Ecto neural progenitor cell (in vitro differentiated cells): ENCODE results near the gene DGCR2.
"Not testable (repeated sequence)": the region's sequence is repeated elsewhere in the genome, so short reads cannot be mapped to it uniquely, and the experiment has no call there.

Source experiments
- DNase-seq: peaks from one replicate; pipeline ENCODE4 v3.0.0-alpha.2; 2018; ENCODE audit warnings: low spot score

DGCR2 gene

DNA sequence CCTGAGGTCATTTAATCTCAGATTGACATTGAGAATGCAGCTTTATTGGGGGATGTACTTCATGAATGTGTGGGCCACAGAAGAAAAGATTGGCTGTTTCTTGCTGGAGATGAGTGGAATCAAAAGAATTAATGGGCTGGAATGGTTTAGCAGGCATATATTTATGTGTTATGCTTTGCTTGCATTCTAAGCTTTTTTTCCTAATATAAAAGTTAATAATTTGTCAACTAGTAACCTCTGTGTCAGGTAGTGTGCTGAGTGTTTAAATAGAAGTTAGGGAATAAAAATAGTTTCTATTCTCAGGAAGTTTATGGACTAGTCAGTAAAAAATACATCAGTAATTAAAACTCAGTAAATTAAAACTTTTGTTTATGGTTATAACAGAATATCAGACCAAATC is 118.7 kb downstream of the DGCR2 start:
- DNase-seq = no peak

DNA sequence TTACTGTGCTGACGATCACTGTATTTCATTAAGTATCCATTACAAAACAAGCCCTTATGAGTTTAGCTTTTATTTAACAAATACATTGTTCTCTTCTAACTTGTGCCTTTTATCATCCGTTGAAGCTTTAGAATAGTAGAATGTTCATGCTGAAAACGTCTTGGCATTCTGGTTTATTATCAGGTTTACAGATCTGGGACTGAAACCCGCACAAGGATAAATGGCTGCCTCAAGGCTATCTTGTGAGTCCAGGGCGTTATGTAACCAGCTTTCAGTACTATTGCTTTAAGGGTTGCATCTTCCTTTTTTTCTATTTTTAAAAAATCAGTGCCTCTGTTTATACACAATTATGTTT is 119.6 kb downstream of the DGCR2 start:
- no peak for DNase-seq

DNA sequence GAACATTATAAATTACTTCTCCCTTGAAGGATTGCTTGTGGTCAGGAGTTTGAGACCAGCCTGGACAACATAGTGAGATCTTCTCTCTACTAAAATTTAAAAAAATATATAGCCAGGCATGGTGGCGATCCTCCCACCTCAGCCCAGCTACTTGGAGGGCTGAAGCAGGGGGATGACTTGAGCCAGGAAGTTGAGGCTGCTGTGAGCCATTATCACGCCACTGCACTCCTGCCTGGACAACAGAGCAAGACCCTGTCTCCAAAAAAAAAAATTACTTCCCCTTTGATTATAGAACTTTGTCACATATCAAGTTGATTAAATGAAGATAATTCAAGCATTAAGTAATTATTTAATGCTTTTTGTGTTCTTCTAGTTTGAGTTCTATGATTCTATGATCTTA is 121.0 kb downstream of the DGCR2 start:
- DNase-seq = no peak

DNA sequence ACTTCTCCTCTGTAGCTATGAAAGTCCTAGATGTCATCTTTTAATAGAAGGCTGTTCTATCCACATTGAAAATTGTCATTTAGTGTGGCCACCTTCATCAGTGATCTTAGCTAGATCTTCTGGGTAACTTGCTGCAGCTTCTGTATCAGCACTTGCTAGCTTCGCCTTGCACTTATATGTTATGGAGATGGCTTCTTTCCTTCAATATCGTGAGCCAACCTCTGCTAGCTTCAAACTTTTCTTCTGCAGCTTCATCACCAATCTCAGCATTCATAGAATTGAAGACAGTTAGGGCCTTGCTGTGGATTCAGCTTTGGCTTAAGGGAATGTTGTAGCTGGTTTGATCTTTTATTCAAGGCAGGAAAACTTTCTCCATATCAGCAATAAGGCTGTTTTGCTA is 122.1 kb downstream of the DGCR2 start:
- DNase-seq = not testable (repeated sequence)

DNA sequence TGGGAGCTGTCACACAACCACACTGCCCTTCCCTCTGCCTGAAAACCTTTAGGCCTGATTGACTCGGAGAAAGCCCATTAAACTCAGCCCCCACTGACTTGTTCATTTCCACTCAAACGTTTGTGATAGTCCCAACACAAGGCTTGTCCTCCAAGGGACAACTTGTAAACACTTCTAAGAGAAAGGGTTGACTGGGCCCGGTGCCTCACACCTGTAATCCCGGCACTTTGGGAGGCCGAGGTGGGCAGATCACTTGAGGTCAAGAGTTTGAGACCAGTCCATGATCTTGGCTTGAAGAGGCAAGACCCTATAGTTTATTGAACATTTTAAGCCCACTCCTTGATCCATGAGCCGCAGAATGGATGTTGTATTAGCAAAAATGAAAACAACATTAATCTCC is 122.8 kb downstream of the DGCR2 start:
- no peak for DNase-seq

DNA sequence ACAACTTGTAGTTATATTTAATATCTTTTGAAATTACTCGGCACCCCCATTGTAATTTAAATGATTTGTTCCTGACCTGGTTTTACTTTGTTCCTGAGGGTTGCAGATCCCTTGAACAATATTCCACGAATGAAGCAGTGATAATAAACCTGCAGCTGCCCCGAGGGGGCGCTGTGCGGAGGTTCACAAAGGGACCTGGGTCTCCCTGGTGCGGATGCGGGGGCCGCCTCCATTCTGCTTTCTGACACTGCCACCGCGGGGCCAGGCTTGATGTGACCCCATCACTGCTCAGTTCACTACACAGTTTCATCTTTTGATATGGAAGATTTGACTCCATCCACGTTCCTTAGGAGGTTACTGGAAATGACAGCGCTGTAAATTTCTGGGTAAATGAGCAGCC is 123.2 kb downstream of the DGCR2 start:
- DNase-seq = peak; percentile 77

DNA sequence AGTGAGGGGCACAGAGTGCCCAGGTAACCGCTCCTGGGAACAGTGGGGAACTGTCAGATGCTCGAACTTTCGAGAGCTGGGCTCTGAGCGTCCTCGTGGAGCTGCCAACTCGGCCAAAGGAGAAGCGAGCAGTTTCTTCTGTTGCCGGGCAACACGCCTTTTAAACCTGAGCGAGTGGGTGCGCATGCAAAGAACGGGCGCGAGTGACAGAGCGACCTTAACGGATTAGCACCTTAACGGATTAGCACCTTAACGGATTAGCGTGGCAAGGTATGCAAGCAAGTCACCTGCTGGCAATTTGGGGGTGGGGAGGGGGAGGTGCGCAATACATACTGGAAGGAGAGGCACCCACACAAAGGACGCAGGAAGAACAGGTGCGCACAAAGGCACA is 124.3 kb downstream of the DGCR2 start:
- DNase-seq = no peak

DNA sequence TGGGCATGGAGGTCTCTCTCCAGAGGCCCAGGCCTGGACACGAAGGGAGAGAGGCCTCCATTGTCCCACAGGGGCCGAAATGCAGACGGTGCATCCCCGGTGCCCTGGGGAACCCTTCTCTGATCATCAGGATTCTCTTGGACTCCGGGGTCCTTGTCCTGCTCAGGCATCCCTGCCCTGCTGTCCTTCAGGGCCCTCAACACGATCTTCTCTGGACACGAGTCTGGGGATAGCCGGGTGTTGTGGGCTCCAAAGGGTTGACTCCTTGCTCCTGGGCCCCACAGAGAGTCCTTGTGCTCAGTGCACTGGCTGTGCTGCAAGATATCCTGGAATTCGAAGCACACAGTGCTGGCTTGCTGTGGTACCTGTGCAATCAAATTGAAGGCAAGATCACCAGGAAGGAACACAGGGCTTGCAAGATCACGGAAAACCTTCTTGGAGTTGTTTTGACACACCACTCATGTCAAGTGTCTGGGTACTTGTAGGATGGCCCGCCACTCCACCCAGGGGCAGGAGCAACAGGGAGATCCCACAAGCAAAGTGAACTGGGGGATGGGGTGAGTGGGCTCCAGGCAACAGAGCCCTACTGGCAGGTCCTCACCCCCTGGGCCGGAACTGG is 124.8 kb downstream of the DGCR2 start:
- DNase-seq = no peak

DNA sequence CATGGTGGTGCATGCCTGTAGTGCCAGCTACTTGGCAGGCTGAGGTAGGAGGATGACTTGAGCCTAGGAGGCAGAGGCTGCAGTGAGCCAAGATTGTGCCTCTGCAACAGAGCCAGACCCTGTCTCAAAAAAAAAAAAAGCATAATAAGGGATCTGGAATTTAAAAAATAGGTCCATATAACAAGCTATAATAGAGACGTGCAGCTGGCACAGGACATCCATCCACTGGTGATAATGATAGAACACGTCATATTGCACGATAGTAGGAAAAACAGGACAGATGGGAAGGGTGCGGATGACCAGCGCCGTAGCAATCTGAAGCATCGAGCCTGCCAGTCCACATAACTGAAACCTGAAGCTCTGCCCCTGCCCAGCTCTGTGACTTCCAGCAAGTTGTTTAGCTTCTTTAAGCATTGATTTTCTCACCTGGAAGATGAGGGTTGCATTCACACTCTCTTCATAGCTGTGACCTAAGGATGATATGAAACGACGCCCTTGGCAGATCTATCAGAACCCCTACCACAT is 125.8 kb downstream of the DGCR2 start:
- no peak for DNase-seq

DNA sequence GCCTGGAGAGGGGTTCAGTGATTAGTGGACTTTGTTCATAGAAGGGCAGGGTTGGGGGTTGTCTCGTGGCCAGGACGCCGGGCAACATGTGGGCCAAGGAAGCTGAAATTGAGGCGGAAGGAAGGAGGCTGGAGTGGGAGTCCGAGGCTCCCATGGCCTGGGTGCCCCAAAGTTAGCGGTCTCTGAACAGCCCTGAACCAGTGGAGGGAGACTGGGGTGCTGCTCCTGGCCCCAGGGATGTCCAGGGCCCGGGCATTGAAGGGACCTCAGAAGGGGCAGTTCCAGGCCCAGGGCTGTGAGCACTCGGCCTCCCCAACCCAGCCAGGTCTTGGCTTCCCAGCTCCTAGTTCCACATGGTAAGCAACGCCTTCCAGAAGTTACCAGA is 126.9 kb downstream of the DGCR2 start:
- DNase-seq = no peak

DNA sequence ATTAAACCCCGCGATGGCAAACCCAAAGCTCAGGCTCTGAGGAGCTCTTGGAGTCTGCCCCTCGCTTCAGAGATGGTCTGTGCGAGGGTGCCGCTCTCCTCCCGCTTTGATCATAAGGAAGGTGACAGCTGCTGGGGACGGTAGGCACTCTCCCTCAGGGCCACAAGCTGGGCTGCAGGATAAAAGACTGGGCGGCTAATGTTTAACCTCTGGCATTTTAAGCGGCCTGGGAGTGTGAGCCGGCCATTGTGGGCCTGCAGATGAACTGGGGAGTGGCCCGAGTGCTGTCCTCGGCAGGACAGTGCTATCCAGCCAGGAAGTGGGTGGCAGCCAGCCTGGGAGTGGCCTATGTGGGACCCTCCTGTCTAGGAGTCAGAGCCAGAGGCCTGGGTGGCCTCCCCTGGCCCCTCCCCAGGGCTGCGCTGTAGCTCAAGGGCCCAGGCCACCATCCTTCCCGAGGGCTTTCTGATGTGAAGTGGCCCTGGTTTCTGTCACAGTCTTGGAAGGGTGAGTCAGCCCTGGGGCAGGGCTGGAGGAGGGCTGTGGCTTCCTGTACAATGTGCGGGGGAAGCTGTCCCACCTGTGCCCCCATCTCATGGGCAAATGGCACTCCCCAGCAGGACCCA is 127.4 kb downstream of the DGCR2 start:
- peak; percentile 81 for DNase-seq

DNA sequence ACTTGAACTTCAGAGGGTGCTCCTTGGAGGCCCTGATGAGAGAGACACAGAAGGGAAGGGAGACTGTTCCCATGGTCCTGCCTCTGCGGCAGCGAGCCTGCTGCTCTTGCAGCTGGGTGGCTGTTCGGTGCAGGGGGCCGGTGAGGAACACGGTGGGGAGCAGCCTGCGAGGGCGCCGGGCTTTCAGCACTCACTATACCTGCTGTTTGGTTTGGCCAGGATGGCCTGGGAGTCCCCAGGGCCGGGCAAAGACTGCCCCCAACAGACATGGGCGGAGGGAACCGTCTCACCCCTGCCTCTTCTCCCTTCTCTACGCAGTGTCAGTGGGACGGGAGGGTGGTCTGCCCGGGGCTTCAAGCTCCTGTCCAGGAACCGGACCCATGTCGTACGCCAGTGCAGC is 128.2 kb downstream of the DGCR2 start:
- no peak for DNase-seq

DNA sequence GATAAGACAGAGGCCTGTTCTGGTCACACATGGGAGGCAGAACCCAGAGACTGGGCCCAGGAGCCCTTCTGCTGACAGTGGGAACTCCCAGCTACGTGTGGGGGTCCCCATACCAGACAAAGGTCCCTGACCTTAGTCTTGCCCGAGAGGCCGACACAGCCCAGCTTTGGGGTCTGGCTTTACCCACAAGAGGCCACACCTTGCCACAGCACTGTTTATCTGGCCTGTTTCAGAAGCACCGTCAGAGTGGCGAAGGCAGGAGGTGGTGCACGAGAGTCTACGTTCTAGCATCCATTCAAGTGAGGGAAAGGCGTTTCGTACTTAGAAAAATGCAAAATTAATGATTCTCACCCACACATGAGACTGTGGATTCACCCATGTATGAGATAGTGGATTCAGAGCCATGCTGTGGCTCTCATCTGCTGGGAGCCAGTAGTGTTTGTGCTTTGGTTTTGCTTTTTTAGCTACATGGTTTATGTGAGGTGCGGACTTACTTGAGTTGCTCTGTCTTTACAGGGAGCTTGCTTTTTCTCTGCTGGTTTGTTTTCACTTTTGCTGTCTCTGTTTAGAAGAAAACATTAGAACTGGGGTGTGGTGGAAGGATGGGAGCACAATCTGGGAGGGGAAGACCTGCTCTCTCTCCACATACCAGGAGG is 129.5 kb downstream of the DGCR2 start:
- DNase-seq = no peak

DNA sequence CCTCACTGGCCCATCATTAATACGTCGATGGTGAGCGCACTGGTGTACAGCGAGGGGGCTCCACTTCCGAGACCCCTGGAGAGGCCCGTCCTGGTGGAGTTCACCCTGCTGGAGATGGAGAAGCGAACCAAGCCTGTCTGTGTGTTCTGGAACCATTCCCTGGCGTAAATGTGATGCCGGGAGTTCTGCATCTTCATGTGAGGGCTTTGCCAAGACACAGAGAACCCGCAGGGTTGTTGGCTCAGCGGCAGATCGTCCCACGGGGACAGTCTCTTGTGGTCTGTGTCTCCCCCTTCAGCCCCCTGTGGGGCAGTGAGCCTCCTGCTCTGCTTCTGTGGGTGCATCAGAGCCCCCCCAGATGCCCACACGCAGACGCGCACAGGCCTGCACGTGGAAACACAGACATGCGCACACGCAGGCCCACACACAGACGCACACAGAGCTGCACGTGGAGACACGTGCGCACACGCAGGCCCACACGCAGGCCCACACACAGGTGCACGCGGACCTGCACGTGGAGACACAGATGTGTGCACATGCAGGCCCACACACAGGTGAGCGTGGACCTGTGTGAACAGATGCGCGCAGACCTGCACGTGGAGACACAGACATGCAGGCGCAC is 130.3 kb downstream of the DGCR2 start:
- no peak for DNase-seq

DNA sequence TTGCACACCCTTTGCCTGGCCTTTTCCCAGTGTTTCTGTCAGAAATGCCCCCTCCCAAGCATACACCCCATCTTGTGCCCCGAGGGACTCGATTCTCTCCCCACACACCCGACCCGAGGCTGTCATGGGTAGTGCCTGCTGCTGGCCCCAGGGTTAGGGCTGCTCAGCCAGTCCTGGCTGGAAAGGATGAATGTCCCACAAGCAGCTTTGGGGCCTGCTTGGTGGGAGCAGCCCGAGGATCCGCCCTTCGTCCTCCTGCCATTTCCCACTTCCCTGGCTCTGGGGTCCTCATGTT is 131.1 kb downstream of the DGCR2 start:
- DNase-seq = no peak

DNA sequence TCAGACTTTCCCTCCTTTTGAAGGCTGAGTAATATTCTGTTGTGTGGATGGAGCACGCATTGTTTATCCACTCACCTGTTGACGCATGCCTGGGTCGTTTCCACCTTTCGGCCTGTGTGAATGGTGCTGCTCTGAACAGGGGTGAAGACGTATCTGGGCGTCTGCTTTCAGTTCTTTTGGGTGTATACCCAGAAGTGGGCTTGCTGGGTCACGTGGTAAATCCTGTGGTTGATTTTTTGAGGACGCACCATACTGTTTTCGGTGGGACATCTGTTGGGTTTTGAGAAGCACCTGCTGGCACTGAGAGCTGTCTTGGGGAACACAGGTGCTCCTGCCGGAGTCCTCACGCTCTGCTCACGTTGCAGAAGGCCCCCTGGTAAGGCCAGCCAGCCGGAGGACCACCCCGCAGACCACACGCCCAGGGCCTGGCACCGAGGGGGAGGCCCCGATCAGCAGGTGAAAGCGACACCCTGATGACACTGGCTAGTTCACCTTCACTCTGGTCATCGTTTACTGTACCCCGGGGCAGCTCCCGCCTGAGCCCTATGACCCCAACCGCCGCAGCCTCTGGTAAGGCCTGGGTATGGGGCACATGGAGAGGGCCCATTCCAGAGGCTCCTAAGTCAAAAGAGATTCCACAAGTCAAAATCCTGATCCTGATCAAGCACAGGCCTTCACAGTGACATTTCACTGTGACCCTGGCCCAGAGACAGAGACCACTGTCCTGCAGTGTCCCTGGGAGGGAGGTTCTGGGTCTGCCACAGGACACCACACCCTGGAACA is 131.7 kb downstream of the DGCR2 start:
- DNase-seq = no peak

DNA sequence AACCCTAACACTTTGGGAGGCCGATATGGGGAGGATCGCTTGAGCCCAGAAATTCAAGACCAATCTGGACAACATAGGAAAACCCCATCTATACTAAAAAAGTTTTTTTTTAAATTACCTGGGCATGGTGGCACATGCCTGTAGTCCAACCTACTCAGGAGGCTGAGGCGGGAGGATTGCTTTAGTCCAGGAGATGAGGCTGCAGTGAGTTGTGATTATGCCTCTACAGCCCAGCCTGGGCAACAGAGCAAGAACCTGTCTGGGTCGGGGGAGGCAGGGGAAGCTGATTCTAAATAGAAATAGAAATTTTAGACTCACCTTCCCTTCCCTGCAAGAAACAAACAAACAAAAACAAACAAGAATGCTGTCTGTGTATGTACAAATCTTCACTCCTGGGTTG is 133.3 kb downstream of the DGCR2 start:
- DNase-seq = no peak

DNA sequence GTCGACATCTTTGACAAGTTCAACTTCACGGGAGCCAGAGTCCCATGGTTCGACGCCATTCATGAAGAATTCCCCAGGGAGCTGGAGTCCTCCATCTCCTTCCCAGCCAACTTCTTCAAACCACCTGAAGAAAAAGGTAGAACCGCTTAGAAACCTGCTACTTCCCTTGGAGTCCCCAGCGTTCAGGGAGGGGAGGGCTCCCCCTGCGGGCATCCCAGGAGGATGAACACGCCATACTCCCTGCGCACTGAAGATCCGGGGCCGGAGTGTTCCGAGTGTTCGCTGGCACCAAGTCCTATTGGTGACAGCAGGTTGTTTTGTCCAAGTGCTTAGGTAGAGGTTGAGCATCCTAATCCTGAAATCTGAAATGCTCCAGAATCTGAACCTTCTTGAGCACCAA is 134.4 kb downstream of the DGCR2 start:
- DNase-seq = no peak

DNA sequence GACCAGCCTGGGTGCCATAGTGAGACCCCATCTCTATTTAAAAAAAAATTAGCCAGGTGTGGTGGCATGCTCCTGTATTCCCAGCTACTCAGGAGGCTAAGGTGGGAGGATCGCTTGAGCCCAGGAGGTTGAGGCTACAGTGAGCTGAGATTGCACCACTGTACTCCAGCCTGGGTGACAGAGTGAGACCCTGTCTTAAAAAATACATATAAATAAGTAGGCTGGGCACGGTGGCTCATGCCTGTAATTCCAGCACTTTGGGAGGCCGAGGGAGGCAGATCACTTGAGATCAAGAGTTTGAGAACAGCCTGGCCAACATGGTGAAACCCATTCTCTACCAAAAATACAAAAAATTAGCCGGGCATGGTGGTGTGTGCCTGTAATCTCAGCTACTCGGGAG is 135.1 kb downstream of the DGCR2 start:
- not testable (repeated sequence) for DNase-seq
